Thyroid gland (tissue), 4 donors: ENCODE measurements around the gene STRBP.

ENCODE experiments used
- POLR2A ChIP-seq, 2 donors: fragments of 450-650 bp; IDR thresholded peaks; one replicate each; pipeline ENCODE4 v1.6.1; 2017; ENCODE audit warnings: antibody characterized with exemption in 2 of 2, mild to moderate bottlenecking in 2 of 2, moderate library complexity in 1 of 2
- TF ChIP-seq, protein P1 (sequence below), 6 experiments: fragments of 200-600 bp in 3 of 6; fragments of 450-650 bp in 3 of 6; sonication (generic) in 3 of 6; IDR thresholded peaks; one replicate each; pipeline ENCODE4 v1.5.1; 2016 to 2019; ENCODE audit warnings: antibody characterized with exemption in 6 of 6, mild to moderate bottlenecking in 2 of 6, inconsistent platforms in 1 of 6, moderate library complexity in 1 of 6

DNA sequence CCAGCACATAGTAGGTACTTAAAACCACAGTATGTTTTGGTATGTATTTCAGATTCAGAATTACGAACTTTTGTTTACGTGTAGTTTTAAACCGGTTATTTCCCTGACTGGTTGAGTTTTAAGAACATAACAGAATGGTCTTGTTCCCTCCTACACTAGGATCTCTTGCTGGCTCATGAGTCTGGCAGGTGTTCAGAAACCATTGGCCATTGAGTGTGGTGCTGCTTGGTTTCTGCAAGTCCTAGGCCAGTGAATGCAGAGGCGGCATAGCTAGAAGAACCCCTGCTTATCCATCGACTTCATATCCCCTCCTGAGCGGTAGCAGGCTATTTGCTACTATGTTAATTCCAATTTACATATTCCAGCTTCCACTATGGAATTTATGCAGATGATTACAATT is 169.3 kb downstream of the STRBP start:
- TF ChIP-seq, protein P1, sequence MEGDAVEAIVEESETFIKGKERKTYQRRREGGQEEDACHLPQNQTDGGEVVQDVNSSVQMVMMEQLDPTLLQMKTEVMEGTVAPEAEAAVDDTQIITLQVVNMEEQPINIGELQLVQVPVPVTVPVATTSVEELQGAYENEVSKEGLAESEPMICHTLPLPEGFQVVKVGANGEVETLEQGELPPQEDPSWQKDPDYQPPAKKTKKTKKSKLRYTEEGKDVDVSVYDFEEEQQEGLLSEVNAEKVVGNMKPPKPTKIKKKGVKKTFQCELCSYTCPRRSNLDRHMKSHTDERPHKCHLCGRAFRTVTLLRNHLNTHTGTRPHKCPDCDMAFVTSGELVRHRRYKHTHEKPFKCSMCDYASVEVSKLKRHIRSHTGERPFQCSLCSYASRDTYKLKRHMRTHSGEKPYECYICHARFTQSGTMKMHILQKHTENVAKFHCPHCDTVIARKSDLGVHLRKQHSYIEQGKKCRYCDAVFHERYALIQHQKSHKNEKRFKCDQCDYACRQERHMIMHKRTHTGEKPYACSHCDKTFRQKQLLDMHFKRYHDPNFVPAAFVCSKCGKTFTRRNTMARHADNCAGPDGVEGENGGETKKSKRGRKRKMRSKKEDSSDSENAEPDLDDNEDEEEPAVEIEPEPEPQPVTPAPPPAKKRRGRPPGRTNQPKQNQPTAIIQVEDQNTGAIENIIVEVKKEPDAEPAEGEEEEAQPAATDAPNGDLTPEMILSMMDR (IDR thresholded peaks at IDR 0.05): no peak
- no peak for TF ChIP-seq POLR2A (IDR thresholded peaks at IDR 0.05)
